Prostate gland (tissue), 2 donors: ENCODE results near the gene TCF4. TPM values are rescaled to one million over a fixed set of nuclear protein-coding genes. Genes with fewer than 3 reads are reported as not detected.

ENCODE experiments used
- DNase-seq: peaks from one replicate; pipeline ENCODE4 v3.0.0-alpha.2; 2019; ENCODE audit warnings: low spot score
- H3K27ac ChIP-seq, 2 donors: fragments of 200-600 bp; sonication (generic); 2 replicates each; pipeline ENCODE4 v1.5.1; 2017 to 2019
- H3K27me3 ChIP-seq: fragments of 200-600 bp; sonication (generic); replicated peaks from 2 replicates; pipeline ENCODE4 v1.5.1; 2019; ENCODE audit not compliant: insufficient read depth
- H3K36me3 ChIP-seq, 2 donors: fragments of 200-600 bp; sonication (generic); 1 replicate in 1 of 2; 2 replicates in 1 of 2; pipeline versions ENCODE4 v1.5.1 to v1.8.1; 2017 to 2019
- H3K4me1 ChIP-seq: fragments of 200-600 bp; sonication (generic); replicated peaks from 2 replicates; pipeline ENCODE4 v1.5.1; 2019
- H3K4me3 ChIP-seq, 2 donors: fragments of 200-600 bp; sonication (generic); 2 replicates each; pipeline ENCODE4 v1.5.1; 2017 to 2019
- H3K9me3 ChIP-seq: fragments of 200-600 bp; sonication (generic); 2 replicates; pipeline ENCODE4 v1.5.1; 2017
- CTCF ChIP-seq, 4 experiments: fragments of 200-600 bp in 2 of 4; fragments of 450-650 bp in 2 of 4; sonication (generic) in 2 of 4; IDR thresholded peaks; 1 replicate in 3 of 4; 2 replicates in 1 of 4; pipeline ENCODE4 v1.5.1; 2016 to 2019; ENCODE audit warnings: antibody characterized with exemption in 4 of 4, mild to moderate bottlenecking in 2 of 4, moderate library complexity in 2 of 4
- POLR2A ChIP-seq: fragments of 450-650 bp; IDR thresholded peaks from one replicate; pipeline ENCODE4 v1.6.1; 2016; ENCODE audit warnings: antibody characterized with exemption, mild to moderate bottlenecking
- POLR2AphosphoS5 ChIP-seq: sonication (generic); formaldehyde crosslinking; IDR thresholded peaks from one replicate; pipeline ENCODE4 v1.6.1; 2017; ENCODE audit warnings: antibody characterized with exemption
- WGBS: methylation state at CpG from one replicate; pipeline ENCODE4 v1.1.5; 2018; 5-methylcytosine and 5-hydroxymethylcytosine counted together
- intact Hi-C: fragments of 100-400 bp; cut with DNase I; formaldehyde crosslinking; loops from one replicate; pipeline ENCODE4 v1.14.2; 2022
- total RNA-seq, 2 donors: library from RNA; depleted of rRNA; stranded (reverse); fragments of >200 nt; gene quantifications; one replicate each; pipeline ENCODE4 v1.1.0, GENCODE V29; 2016

TCF4 gene
- total RNA-seq, 2 donors from 2014 or later = 29.8 to 87.2 TPM

GRCh38 chr18:55522011-55522410, 66.0 kb downstream of the TCF4 start:
- 71% methylated on average over 3 of the region's 3 CpGs for WGBS

GRCh38 chr18:55517055-55517454, 70.9 kb downstream of the TCF4 start:
- Histone ChIP-seq H3K4me1 (no peaks in the 10 kb centered on the region), H3K9me3 (no peaks in the 10 kb centered on the region), H3K36me3 (no peaks in the 10 kb centered on the region), H3K27me3 (no peaks in the 10 kb centered on the region), H3K27ac (no peak overlapping the region), H3K4me3 (no peak overlapping the region)
- WGBS = 95% methylated on average over 4 of the region's 4 CpGs
- DNase-seq = no peak
- intact Hi-C loops = no loop called here
- TF ChIP-seq POLR2A (no peak), POLR2AphosphoS5 (no peak), CTCF (IDR thresholded peaks at IDR 0.05) (no peak)

More at GRCh38 chr18:55522011-55522410, 66.0 kb downstream of the TCF4 start:
- H3K4me3 ChIP-seq = no peak overlapping the region
- no peaks in the 10 kb centered on the region for H3K27me3 ChIP-seq
- H3K36me3 ChIP-seq = no peaks in the 10 kb centered on the region
- intact Hi-C loops = no loop called here
- H3K27ac ChIP-seq = no peak overlapping the region
- TF ChIP-seq POLR2AphosphoS5 (no peak), POLR2A (no peak), CTCF (IDR thresholded peaks at IDR 0.05) (no peak)
- DNase-seq = no peak
- no peaks in the 10 kb centered on the region for H3K4me1 ChIP-seq
- H3K9me3 ChIP-seq = no peaks in the 10 kb centered on the region

- no peaks in the 10 kb centered on the region for H3K4me1 ChIP-seq
- TF ChIP-seq POLR2AphosphoS5 = no peak
- TF ChIP-seq POLR2A = no peak
- TF ChIP-seq CTCF (IDR thresholded peaks at IDR 0.05) = no peak
- intact Hi-C loops = no loop called here
- no peak overlapping the region for H3K4me3 ChIP-seq
- no peaks in the 10 kb centered on the region for H3K27me3 ChIP-seq
- no peaks in the 10 kb centered on the region for H3K9me3 ChIP-seq
- DNase-seq = no peak
- WGBS = 91% methylated on average over 6 of the region's 6 CpGs
- H3K36me3 ChIP-seq = no peaks in the 10 kb centered on the region
- H3K27ac ChIP-seq = no peak overlapping the region
These were observed 71.9 kb downstream of the TCF4 start for GRCh38 chr18:55515941-55516710.

GRCh38 chr18:55515214-55515613, 72.8 kb downstream of the TCF4 start:
- no peaks in the 10 kb centered on the region for H3K36me3 ChIP-seq
- H3K9me3 ChIP-seq = no peaks in the 10 kb centered on the region
- intact Hi-C loops = no loop called here
- TF ChIP-seq POLR2A = no peak
- TF ChIP-seq CTCF (IDR thresholded peaks at IDR 0.05) = no peak
- TF ChIP-seq POLR2AphosphoS5 = no peak
- no peak overlapping the region for H3K27ac ChIP-seq
- H3K4me1 ChIP-seq = no peaks in the 10 kb centered on the region
- WGBS = 93% methylated on average over 3 of the region's 3 CpGs
- no peak for DNase-seq
- H3K4me3 ChIP-seq = no peak overlapping the region
- H3K27me3 ChIP-seq = no peaks in the 10 kb centered on the region

- TF ChIP-seq POLR2A = no peak
- TF ChIP-seq CTCF (IDR thresholded peaks at IDR 0.05) = no peak
- TF ChIP-seq POLR2AphosphoS5 = no peak
- H3K27ac ChIP-seq = no peak overlapping the region
- H3K4me1 ChIP-seq = no peaks in the 10 kb centered on the region
- no peaks in the 10 kb centered on the region for H3K9me3 ChIP-seq
- no peak overlapping the region for H3K4me3 ChIP-seq
- H3K36me3 ChIP-seq = no peaks in the 10 kb centered on the region
- intact Hi-C loops = no loop called here
- H3K27me3 ChIP-seq = no peaks in the 10 kb centered on the region
- no peak for DNase-seq
These were observed 74.8 kb downstream of the TCF4 start for GRCh38 chr18:55513161-55513560.
